ENCODE data around the gene NEK4. TPM values are rescaled to one million over a fixed set of nuclear protein-coding genes. Genes with fewer than 3 reads are reported as not detected.

NEK4 gene
- total RNA-seq, 1 experiment from 2014 or later: 36.2 TPM

- ChIA-PET CTCF (no interaction called here), POLR2A (no interaction called here), RAD21 (ENCODE audit: low non-redundant PET in 1 of 2, low total read pairs in 2 of 2, uncharacterized antibody in 2 of 2, unreplicated experiment in 2 of 2) (no interaction called here)
- no peak overlapping the region for H3K4me2 ChIP-seq (ENCODE audit: low read length)
- no peaks in the 10 kb centered on the region for H3K9me3 ChIP-seq (ENCODE audit: control insufficient read depth in 1 of 2, insufficient read depth in 1 of 2, low read depth in 1 of 2, low read length in 2 of 2)
- H3K79me2 ChIP-seq (ENCODE audit: insufficient read depth, low read length): peaks cover 57% of the 10 kb centered on the region
- intact Hi-C loops (cut with micrococcal nuclease): no loop called here
- H3K36me3 ChIP-seq (ENCODE audit: control insufficient read depth in 1 of 2, insufficient read depth in 2 of 2, low read length in 2 of 2): peaks cover 80 to 90% of the 10 kb centered on the region in 2 experiments
- H3K4me1 ChIP-seq (ENCODE audit: control insufficient read depth in 1 of 2, insufficient read depth in 2 of 2, low read length in 2 of 2): no peaks in the 10 kb centered on the region
- H3K9ac ChIP-seq (ENCODE audit: low read length): no peak overlapping the region
- TF ChIP-seq ZNF274 (IDR thresholded peaks at IDR 0.05; ENCODE audit: low read depth, low read length) (no peak), ATF3 (IDR thresholded peaks at IDR 0.05) (no peak), FOSL1 (IDR thresholded peaks at IDR 0.05; ENCODE audit: low read depth) (no peak), REST (IDR thresholded peaks at IDR 0.05; ENCODE audit: low read depth) (no peak), JUND (IDR thresholded peaks at IDR 0.05) (no peak), ZBTB33 (IDR thresholded peaks at IDR 0.05; ENCODE audit: extremely low read depth, insufficient replicate concordance, low read length) (no peak), EZH2phosphoT487 (IDR thresholded peaks at IDR 0.05; ENCODE audit: borderline replicate concordance) (no peak), POLR2AphosphoS5 (IDR thresholded peaks at IDR 0.05; ENCODE audit: low read depth, low read length) (no peak), ELF1 (IDR thresholded peaks at IDR 0.05; ENCODE audit: borderline replicate concordance, low read depth) (no peak), YY1 (IDR thresholded peaks at IDR 0.05; ENCODE audit: extremely low read depth, insufficient replicate concordance, low read depth, low read length) (no peak), MAX (IDR thresholded peaks at IDR 0.05) (no peak), POLR2A (IDR thresholded peaks at IDR 0.05; ENCODE audit: borderline replicate concordance, extremely low read depth, insufficient read depth, insufficient read length) (no peak), TCF7L2 (IDR thresholded peaks at IDR 0.05; ENCODE audit: borderline replicate concordance, extremely low read depth, insufficient read depth, insufficient read length) (no peak), EGR1 (IDR thresholded peaks at IDR 0.05; ENCODE audit: low read depth) (no peak), CEBPB (IDR thresholded peaks at IDR 0.05; ENCODE audit: low read depth) (no peak), RAD21 (IDR thresholded peaks at IDR 0.05; ENCODE audit: low read depth) (no peak), EZH2 (IDR thresholded peaks at IDR 0.05) (no peak)
- H3K9me2 ChIP-seq (ENCODE audit: insufficient read depth): no peaks in the 10 kb centered on the region
- DNase-seq (ENCODE audit: low read depth, low spot score) (no peak), ATAC-seq (no peak)
- H3K27me3 ChIP-seq (ENCODE audit: insufficient read depth, low read length): no peaks in the 10 kb centered on the region
- no TSS peak for BruUV-seq (replicated peaks)
- H4K20me1 ChIP-seq (ENCODE audit: insufficient read depth): peaks cover 29% of the 10 kb centered on the region; the same call in 1 of the 2 replicates
- no peak overlapping the region for H3K27ac ChIP-seq (ENCODE audit: low read depth, low read length)
- no peak overlapping the region for H2AFZ ChIP-seq (ENCODE audit: low read depth, low read length, poor library complexity, severe bottlenecking)
- H3K4me3 ChIP-seq (replicated peaks in 1 of 2; ENCODE audit: low read depth in 1 of 2, low read length in 2 of 2): no peak overlapping the region
Measured at GRCh38 chr3:52693071-52693470, 77.7 kb downstream of the NEK4 start.
